ENCODE data around the gene PSMD2. TPM values are rescaled to one million over a fixed set of nuclear protein-coding genes. Genes with fewer than 3 reads are reported as not detected.

Gene PSMD2
- 337 and 344 TPM in 2 replicates for total RNA-seq (2021)
- long read RNA-seq, transcript PSMD2-201 (21 exons, 3,449 nt), result major isoform, 1,828 of 2,319 reads
- long read RNA-seq, partial matches to known transcripts, result 348 of 2,319 reads
- long read RNA-seq, other reads (novel, unspliced or antisense), result 143 of 2,319 reads

- no peak within 1 kb of the TSS for H2BK120ac ChIP-seq (ENCODE audit: low read depth, low read length, poor library complexity, severe bottlenecking)
- peak within 1 kb of the TSS; percentile 96 to 99 for H3K4me3 Mint-ChIP-seq
- H4K20me1 ChIP-seq (ENCODE audit: control insufficient read depth, insufficient read depth, insufficient read length), result no peaks in the 10 kb centered on the region
- H3K4me1 ChIP-seq (ENCODE audit: insufficient read depth, low read length), result no peaks in the 10 kb centered on the region
- H4K91ac ChIP-seq (ENCODE audit: insufficient read length, low read depth, low read length), result no peak within 1 kb of the TSS
- H3K27me3 ChIP-seq (ENCODE audit: insufficient read depth, low read length), result no peaks in the 10 kb centered on the region
- no peak within 1 kb of the TSS for H3K18ac ChIP-seq (ENCODE audit: insufficient read length, low read depth, low read length)
- peak within 1 kb of the TSS; percentile 74 for H3K4me2 ChIP-seq (ENCODE audit: insufficient read depth, insufficient read length, low read length)
- H3K9me3 Mint-ChIP-seq, result no peaks in the 10 kb centered on the region; a peak in 1 of 5 replicates
- H4K8ac ChIP-seq (replicated peaks; ENCODE audit: insufficient read length, low read depth, low read length), result no peak within 1 kb of the TSS
- no peak within 1 kb of the TSS for H3K56ac ChIP-seq (ENCODE audit: insufficient read length, low read depth, low read length)
- no peak within 1 kb of the TSS for H4K5ac ChIP-seq (ENCODE audit: insufficient read length, low read depth, low read length)
- peak within 1 kb of the TSS; percentile 89 for H3K9ac ChIP-seq (ENCODE audit: extremely low read depth, insufficient read length, low read length)
- peaks cover 11% of the 10 kb centered on the region; the same call in 1 of the 2 replicates for H3K79me2 ChIP-seq (ENCODE audit: insufficient read depth, low read length)
- H3K4me1 Mint-ChIP-seq, result peaks cover 9 to 11% of the 10 kb centered on the region in 2 experiments
- H3K9me3 ChIP-seq (ENCODE audit: control insufficient read depth, low read depth, low read length), result no peaks in the 10 kb centered on the region
- no peak within 1 kb of the TSS for H2BK12ac ChIP-seq (ENCODE audit: insufficient read length, low read depth, low read length)
- no peak within 1 kb of the TSS for H2BK20ac ChIP-seq (ENCODE audit: low read depth, low read length, poor library complexity, severe bottlenecking)
- no peak within 1 kb of the TSS for H3K4ac ChIP-seq (ENCODE audit: low read depth, low read length)
- H3K23ac ChIP-seq (ENCODE audit: insufficient read length, low read depth, low read length), result no peak within 1 kb of the TSS
- peaks cover 6% of the 10 kb centered on the region for H3K23me2 ChIP-seq (ENCODE audit: insufficient read length, low read depth, low read length, poor library complexity, severe bottlenecking)
- peaks cover 36 to 45% (median 44%) of the 10 kb centered on the region in 3 experiments for H3K36me3 Mint-ChIP-seq (ENCODE audit: insufficient read depth in 1 of 3, low read depth in 3 of 3)
- H3K27ac ChIP-seq (ENCODE audit: insufficient read length, low read depth, low read length), result no peak within 1 kb of the TSS
- no peaks in the 10 kb centered on the region for H3K79me1 ChIP-seq (ENCODE audit: insufficient read depth, low read depth, low read length, poor library complexity, severe bottlenecking)
- H3K14ac ChIP-seq (ENCODE audit: insufficient read depth, low read length), result peak within 1 kb of the TSS; percentile 77
- H3T11ph ChIP-seq (ENCODE audit: low read length), result no peak within 1 kb of the TSS
- peak; percentile 97 for DNase-seq
- peaks cover 3% of the 10 kb centered on the region; the same call in 1 of the 2 replicates for H3K27me3 Mint-ChIP-seq (ENCODE audit: low read depth)
- no peak within 1 kb of the TSS for H2AK5ac ChIP-seq (ENCODE audit: insufficient read length, low read length)
- WGBS (ENCODE audit: extremely low coverage, insufficient read length, low lambda C conversion rate), result no CpG with 5 or more reads among the region's 78 CpGs
- peak within 1 kb of the TSS; percentile 88 to 90 (median 89) for H3K27ac Mint-ChIP-seq
- H2BK15ac ChIP-seq (ENCODE audit: low read depth, low read length), result no peak within 1 kb of the TSS
- no peak for TF ChIP-seq CTCF (conservative IDR thresholded peaks at IDR 0.05)
- H2AFZ ChIP-seq (ENCODE audit: low read length), result no peak within 1 kb of the TSS
- no peak within 1 kb of the TSS for H2BK5ac ChIP-seq (ENCODE audit: insufficient read length, low read length)
Observed at GRCh38 chr3:184298759-184299487, at the start of gene PSMD2. Gene PSMD2, plus strand, starts transcription at chr3:184299241. Its CDS starts 26 bp downstream, at chr3:184299267.
